Testis (tissue), 2 donors: ENCODE data around the gene ITGA8.

Source experiments
- CTCF ChIP-seq, 3 experiments: fragments of 450-650 bp in 2 of 3; fragments of 200-600 bp in 1 of 3; sonication (generic) in 1 of 3; IDR thresholded peaks; one replicate each; pipeline ENCODE4 v1.5.1; 2016 to 2019; ENCODE audit warnings: antibody characterized with exemption in 3 of 3, mild to moderate bottlenecking in 2 of 3, moderate library complexity in 1 of 3
- POLR2A ChIP-seq: fragments of 450-650 bp; IDR thresholded peaks from one replicate; pipeline ENCODE4 v1.6.1; 2017; ENCODE audit warnings: antibody characterized with exemption, mild to moderate bottlenecking, moderate library complexity

DNA sequence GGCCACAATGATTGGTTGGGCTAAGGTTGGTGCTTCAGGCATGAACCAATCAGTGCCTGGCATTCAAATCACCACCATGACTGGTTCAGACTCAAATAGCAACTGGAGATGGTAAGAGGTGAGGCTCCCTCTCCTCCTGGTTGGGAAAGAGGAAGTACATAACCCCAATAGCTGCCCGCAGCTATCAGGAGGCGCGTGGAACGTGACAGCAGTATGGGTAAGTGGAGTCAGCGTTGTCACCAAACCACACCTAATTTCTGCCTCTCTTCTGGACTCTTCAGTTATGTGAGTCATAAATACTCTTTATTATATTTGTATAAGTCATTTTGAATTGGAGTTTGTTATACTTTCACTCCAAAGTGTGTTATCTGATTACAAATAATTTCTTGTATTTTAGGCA is 17.9 kb upstream of the ITGA8 start:
- TF ChIP-seq POLR2A (no peak), CTCF (IDR thresholded peaks at IDR 0.05) (no peak)
